ENCODE measurements around the gene GULP1.

GRCh38 chr2:188492751-188493150 is 201.1 kb downstream of the GULP1 start:
- TF ChIP-seq CTCF (IDR thresholded peaks at IDR 0.05) (no peak), POLR2A (IDR thresholded peaks at IDR 0.05) (no peak)
